HG03139 (cell line): ENCODE measurements around the gene ACAP3.
A peak's percentile ranks its signal among the peaks of the same experiment; 100 is the strongest.

ENCODE experiments used
- ATAC-seq: cut with Tn5 transposase; IDR thresholded peaks from one replicate; pipeline ENCODE4 v1.9.1; 2021; ENCODE audit not compliant: unreplicated experiment

The ACAP3 gene

DNA sequence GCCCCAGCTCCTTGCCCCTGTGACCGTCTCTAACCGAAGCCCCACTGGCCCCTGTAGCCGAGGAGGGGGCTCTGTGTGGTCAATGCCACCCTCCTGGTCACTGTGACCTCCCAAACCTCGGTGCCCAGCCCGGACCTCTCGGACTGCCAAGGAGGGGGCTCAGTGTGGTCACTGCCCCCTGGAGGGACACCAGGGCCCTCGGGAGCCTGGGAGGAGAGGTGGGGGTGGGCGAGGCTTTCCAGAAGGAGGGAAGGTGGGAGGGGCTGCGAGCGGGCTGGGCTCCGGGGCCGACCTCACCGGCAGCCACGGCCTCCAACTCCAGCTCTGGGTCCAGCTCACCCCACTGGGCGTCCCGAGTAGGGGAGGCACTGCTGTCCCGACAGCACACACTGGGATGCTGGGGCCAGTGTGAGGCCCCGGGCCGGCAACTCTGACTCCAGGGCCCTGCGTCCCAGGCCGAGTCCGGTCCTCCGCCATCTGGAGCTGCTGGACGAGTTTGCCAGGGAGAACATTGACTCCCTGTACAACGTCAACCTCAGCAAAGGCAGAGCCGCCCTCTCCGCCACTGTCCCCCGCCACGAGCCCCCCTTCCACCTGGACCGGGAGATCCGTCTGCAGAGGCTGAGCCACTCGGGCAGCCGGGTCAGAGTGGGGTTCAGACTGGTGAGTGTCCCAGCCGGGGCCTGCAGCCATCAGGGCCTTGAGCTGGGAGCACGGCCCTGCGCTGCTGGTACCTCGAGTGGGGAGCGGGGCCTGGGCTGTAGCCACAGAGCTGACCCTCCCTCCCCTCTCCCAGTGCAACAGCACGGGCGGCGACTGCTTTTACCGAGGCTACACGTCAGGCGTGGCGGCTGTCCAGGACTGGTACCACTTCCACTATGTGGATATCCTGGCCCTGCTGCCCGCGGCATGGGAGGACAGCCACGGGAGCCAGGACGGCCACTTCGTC, 21.1 kb downstream of the ACAP3 start:
- ATAC-seq = no peak

DNA sequence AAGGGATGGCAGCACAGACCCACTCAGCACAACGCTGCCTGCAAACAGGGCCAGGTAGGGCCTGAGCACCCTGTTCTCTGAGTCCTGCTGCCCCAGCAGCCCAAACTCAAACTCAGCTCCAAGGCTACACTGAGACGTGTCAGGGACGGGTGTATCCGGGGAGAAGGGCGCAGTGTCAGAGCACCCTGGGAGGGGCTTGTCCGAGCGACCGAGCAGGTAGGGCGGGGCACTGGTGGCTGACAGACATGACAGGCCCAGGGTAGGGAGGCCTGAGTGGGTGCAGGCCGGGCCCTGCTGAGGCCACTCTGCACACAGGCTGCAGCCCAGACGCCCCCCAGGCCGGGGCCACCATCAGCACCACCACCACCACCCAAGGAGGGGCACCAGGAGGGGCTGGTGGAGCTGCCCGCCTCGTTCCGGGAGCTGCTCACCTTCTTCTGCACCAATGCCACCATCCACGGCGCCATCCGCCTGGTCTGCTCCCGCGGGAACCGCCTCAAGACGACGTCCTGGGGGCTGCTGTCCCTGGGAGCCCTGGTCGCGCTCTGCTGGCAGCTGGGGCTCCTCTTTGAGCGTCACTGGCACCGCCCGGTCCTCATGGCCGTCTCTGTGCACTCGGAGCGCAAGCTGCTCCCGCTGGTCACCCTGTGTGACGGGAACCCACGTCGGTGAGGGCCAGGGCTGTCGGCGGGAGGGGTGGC, 22.0 kb downstream of the ACAP3 start:
- no peak for ATAC-seq

- no peak for ATAC-seq
Observed at GRCh38 chr1:1285102-1285571, 22.6 kb downstream of the ACAP3 start.

DNA sequence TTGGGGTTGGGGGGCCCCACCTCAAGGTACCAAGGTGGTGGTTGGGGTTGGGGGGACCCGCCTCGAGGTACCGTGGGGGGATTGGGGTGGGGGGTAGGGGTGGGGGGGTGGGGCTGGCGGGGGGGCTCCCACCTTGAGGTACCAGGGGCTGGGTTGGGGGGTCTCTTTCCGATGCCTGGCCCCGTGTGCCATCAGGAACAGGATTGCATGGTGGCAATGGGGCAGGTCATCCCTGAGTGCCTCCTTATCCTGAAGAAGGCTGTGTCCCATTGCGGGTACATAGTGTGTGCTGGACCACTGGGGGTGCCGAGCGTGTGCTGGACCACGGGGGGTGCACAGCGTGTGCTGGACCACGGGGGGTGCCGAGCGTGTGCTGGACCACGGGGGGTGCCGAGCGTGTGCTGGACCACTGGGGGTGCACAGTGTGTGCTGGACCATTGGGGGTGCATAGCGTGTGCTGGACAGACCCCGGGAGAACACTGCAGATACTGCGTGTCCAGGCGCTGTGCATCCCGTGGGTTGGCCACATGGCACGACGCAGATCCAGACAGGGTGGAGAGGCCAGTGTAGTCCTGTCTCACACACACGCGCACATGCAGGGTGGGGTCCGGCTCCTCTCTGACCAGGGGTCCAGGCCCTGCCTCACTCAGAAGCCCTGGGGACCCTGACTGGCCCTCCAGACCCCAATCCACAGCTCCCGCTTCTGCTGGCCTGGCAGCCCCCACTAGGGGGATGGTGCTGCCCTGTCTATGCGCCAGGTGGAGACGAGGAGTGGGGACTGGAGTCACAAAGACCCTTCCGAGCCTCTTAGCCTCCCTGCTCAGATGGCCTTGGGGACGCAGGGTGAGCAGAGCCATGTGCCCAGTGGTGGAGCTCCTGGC, 23.3 kb downstream of the ACAP3 start:
- no peak for ATAC-seq

GRCh38 chr1:1283821-1284220, 23.9 kb downstream of the ACAP3 start:
- no peak for ATAC-seq

DNA sequence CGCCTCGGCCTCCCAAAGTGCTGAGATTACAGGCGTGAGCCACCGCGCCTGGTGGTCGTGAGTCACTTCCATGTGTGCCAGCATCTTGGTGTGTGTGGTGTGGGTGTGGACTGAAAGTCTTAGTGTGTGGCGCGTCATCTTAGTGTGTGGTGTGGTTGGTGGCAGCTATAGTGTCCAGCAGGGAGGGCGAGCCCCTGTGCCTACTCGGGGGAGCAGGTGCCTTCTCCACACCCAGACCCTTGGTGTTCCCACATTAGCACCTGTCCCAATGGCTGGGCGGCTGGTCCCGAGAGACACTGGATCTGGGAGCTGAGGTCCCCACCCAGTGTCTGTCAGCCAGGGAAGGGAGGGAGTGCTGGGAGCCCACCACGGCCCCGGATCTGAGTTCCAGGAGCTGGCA, 24.7 kb downstream of the ACAP3 start:
- ATAC-seq = no peak

- ATAC-seq = no peak
Observed at GRCh38 chr1:1281533-1282321, 26.0 kb downstream of the ACAP3 start.

GRCh38 chr1:1280782-1281481, 26.8 kb downstream of the ACAP3 start:
- ATAC-seq = no peak

GRCh38 chr1:1279028-1279427, 28.7 kb downstream of the ACAP3 start:
- no peak for ATAC-seq

DNA sequence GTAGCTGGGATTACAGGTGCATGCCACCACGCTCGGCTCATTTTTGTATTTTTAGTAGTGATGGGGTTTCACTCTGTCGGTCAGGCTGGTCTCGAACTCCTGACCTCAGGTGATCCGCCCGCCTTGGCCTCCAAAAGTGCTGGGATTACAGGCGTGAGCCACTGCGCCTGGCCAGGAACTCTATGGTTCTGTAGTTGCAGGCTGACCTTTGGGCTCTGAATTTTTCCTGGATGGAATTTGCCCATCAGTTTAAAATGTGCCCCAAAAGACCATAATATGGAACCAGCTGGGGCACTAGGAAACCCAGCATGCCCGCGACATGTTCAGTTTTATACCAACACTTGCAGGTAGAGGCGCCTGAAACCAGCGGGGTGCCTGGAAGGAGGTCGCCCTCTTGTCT, 29.1 kb downstream of the ACAP3 start:
- ATAC-seq = no peak

- no peak for ATAC-seq
Observed at GRCh38 chr1:1275836-1276235, 31.9 kb downstream of the ACAP3 start.

DNA sequence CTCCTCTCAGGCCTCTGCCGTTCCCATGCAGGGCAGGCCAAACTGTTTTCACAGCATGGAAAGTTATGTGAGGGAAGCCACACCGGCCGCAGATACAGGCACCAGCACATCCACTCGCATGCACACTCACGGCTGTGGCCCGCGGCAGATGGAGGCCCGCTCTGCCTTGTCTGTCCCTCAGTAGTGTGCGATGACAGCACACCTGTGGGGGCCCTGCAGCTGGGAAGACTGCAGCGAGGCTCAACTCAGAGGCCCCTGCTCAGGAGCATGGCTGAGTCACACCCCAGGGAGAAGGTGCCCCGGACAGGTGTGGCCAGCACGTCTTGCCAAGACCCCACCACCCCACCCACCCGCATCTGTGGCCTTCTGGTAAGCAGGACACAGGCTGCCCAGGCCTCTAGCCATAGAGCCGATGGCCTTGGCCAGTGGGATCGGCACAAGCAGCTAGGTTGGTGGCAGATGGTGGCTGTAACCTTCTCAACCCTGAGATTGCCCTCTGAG, 32.7 kb downstream of the ACAP3 start:
- no peak for ATAC-seq

DNA sequence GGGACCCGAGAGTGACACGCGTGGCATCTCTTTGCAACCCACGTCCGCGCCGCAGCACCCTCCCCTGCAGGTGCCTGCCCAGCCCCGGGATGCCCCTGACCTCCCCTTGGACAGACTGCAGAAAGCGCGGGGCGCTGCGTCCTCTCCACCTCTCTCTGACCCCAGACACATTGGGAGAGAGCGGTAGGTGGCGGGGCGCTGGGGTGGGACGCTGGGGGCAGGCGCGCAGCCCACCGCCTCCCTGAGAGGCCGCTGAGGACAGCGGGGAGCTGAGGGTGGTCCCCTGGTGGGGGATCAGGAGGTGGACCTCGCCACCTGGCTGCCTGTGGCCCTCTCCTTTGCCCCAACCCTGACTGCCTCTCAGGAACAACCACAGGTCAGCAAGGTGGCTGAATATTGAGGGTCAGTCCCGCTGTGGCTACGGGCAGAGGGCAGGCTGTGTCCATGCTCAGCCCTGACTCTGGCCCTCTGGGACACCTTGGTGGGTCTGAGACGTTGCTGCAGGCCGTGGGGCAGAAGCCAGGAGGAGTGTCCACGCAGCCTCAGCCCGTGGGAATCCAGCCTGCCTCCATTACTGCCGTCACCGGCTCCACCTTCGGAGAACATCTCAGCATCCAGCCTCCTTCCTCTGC, 33.3 kb downstream of the ACAP3 start:
- ATAC-seq = peak; percentile 13

DNA sequence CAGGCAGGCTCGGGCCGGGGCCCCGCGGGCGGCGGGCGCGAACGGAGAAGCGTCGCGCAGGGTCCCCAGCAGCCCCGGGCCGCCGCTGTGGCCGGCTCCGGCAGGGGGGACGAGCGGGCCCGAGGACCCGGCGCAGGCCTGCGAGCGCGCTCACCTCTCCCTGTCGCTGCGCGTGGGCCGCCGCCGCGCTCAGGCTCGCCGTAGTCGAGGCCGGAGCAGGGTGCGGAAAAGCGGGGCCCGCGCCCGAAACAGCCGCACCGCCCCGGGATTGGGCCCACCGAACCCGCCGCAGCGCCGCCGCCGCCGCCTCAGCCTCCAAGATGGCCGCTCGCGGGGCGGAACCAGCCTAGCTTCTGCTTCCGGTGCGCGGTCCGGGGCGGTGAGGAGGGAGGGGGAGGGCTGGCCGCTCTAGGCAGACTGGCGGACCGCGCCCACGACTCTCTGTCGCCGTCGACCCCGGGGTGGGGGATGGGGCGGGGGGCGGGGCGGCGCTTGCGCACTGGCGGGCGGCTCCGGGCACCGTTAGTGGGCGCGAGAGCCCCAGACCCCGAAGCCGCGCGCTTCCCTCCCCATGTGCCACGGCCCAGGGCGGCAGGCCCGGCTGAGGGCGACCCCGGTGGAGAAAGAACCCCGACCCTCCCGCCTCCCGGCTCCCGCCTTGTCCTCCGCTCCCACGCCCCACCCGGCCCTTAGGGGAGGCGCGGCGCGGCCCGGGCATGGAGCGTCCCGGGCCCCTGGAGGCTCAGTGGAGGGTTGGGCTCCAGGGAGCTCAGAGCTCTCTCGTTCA, 34.0 kb downstream of the ACAP3 start, which contains the start of gene UBE2J2:
UBE2J2 (minus strand) TSS at position 343 of the 787 bp plus-strand sequence. CDS start 5,862 bp downstream, outside the sequence.
- ATAC-seq = peak; percentile 59

GRCh38 chr1:1273209-1273511, 34.6 kb downstream of the ACAP3 start:
- ATAC-seq = no peak

DNA sequence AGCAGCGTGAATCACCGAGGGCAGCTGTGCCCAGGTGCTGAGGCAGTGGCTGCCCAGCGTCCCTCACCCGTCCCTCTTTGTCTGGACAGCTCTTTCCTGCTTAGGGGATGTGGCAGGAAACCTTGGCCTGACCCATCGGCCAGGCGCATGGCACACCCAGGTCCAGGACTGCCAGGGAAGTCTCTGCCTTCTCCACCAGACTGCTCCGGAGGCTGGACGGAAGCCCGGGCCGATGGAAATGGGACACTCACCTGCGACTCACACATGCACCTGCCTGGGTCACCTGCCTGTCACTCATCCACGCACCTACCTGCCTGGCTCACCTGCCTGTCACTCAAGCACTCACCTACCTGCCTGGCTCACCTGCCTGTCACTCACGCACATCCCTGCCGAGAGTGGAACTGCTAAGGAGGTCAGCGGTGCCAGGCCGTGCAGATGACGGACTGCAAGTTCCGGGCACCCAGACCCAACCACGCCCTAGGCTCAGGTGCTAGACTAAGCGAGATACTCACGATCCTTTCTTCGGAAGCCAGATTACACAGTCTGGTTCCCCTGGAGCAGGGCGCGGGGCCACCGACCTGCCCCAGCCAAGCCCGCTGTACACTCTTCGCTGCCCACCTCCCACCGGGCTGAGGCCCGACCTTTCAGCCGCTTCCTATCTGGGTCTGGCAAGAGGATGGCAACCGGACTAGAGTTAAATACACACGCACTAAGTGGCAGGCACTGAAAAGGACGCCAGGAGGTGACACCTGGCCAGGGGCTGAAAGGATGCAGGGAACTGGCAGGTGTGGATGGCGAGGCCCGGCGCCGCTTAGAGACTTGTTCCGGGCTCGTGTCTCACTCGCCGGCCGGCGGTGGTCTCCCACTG, 35.2 kb downstream of the ACAP3 start:
- no peak for ATAC-seq

GRCh38 chr1:1270813-1271212, 36.9 kb downstream of the ACAP3 start:
- ATAC-seq = no peak
